Measurements from ENCODE around the gene IQCM. TPM values are rescaled to one million over a fixed set of nuclear protein-coding genes. Genes with fewer than 3 reads are reported as not detected.

Gene IQCM
- total RNA-seq, 1 donor from 2014 or later: not detected

GRCh38 chr4:149589826-149590225, 225.8 kb downstream of the IQCM start:
- no peak for TF ChIP-seq CTCF (IDR thresholded peaks at IDR 0.05)
- no peaks in the 10 kb centered on the region for H3K27me3 Mint-ChIP-seq (ENCODE audit: unreplicated experiment)
- no peak for DNase-seq (ENCODE audit: extremely low spot score, unreplicated experiment)
- H3K27ac Mint-ChIP-seq (ENCODE audit: unreplicated experiment): no peak overlapping the region
- H3K36me3 Mint-ChIP-seq (ENCODE audit: unreplicated experiment): no peaks in the 10 kb centered on the region
- H3K4me3 Mint-ChIP-seq (ENCODE audit: unreplicated experiment): no peak overlapping the region
- peaks cover 4% of the 10 kb centered on the region for H3K9me3 Mint-ChIP-seq (ENCODE audit: unreplicated experiment)
- no peaks in the 10 kb centered on the region for H3K4me1 Mint-ChIP-seq (ENCODE audit: unreplicated experiment)

- Mint-ChIP-seq H3K9me3 (ENCODE audit: unreplicated experiment) (no peaks in the 10 kb centered on the region), H3K4me3 (ENCODE audit: unreplicated experiment) (no peak overlapping the region), H3K4me1 (ENCODE audit: unreplicated experiment) (no peaks in the 10 kb centered on the region), H3K27me3 (ENCODE audit: unreplicated experiment) (no peaks in the 10 kb centered on the region), H3K36me3 (ENCODE audit: unreplicated experiment) (no peaks in the 10 kb centered on the region), H3K27ac (ENCODE audit: unreplicated experiment) (no peak overlapping the region)
- no peak for TF ChIP-seq CTCF (IDR thresholded peaks at IDR 0.05)
- no peak for DNase-seq (ENCODE audit: extremely low spot score, unreplicated experiment)
Observed at GRCh38 chr4:149584722-149585121, 230.9 kb downstream of the IQCM start.

GRCh38 chr4:149574971-149575370, 240.7 kb downstream of the IQCM start:
- H3K4me3 Mint-ChIP-seq (ENCODE audit: unreplicated experiment): no peak overlapping the region
- no peaks in the 10 kb centered on the region for H3K36me3 Mint-ChIP-seq (ENCODE audit: unreplicated experiment)
- H3K27me3 Mint-ChIP-seq (ENCODE audit: unreplicated experiment): peaks cover 9% of the 10 kb centered on the region
- H3K9me3 Mint-ChIP-seq (ENCODE audit: unreplicated experiment): no peaks in the 10 kb centered on the region
- no peak for TF ChIP-seq CTCF (IDR thresholded peaks at IDR 0.05)
- H3K4me1 Mint-ChIP-seq (ENCODE audit: unreplicated experiment): no peaks in the 10 kb centered on the region
- H3K27ac Mint-ChIP-seq (ENCODE audit: unreplicated experiment): no peak overlapping the region
- DNase-seq (ENCODE audit: extremely low spot score, unreplicated experiment): no peak

GRCh38 chr4:149572716-149573115, 242.9 kb downstream of the IQCM start:
- no peak for TF ChIP-seq CTCF (IDR thresholded peaks at IDR 0.05)
- peaks cover 9% of the 10 kb centered on the region for H3K27me3 Mint-ChIP-seq (ENCODE audit: unreplicated experiment)
- no peaks in the 10 kb centered on the region for H3K4me1 Mint-ChIP-seq (ENCODE audit: unreplicated experiment)
- no peak overlapping the region for H3K27ac Mint-ChIP-seq (ENCODE audit: unreplicated experiment)
- no peak overlapping the region for H3K4me3 Mint-ChIP-seq (ENCODE audit: unreplicated experiment)
- H3K9me3 Mint-ChIP-seq (ENCODE audit: unreplicated experiment): no peaks in the 10 kb centered on the region
- no peaks in the 10 kb centered on the region for H3K36me3 Mint-ChIP-seq (ENCODE audit: unreplicated experiment)
- DNase-seq (ENCODE audit: extremely low spot score, unreplicated experiment): no peak

GRCh38 chr4:149555799-149556198, 259.8 kb downstream of the IQCM start:
- no peak for DNase-seq (ENCODE audit: extremely low spot score, unreplicated experiment)
- Mint-ChIP-seq H3K9me3 (ENCODE audit: unreplicated experiment) (no peaks in the 10 kb centered on the region), H3K4me3 (ENCODE audit: unreplicated experiment) (no peak overlapping the region), H3K27ac (ENCODE audit: unreplicated experiment) (no peak overlapping the region), H3K27me3 (ENCODE audit: unreplicated experiment) (peaks cover 1% of the 10 kb centered on the region), H3K36me3 (ENCODE audit: unreplicated experiment) (no peaks in the 10 kb centered on the region), H3K4me1 (ENCODE audit: unreplicated experiment) (no peaks in the 10 kb centered on the region)
- TF ChIP-seq CTCF (IDR thresholded peaks at IDR 0.05): no peak

Measured in osteocyte (in vitro differentiated cells).